T-helper 1 cell treated with Interleukin-12 subunit alpha and Interleukin-12 subunit beta and Interleukin-4 antibody, amounts not matched to agents 30 μg/mL and 1 μg/mL, for 36 hours (primary cell): ENCODE measurements around the gene SEC11C.

Experiments used
- H3K27ac Mint-ChIP-seq: one replicate; pipeline ENCODE4 v1.8.0; 2021; ENCODE audit warnings: mild to moderate bottlenecking, mixed read lengths
- H3K27me3 Mint-ChIP-seq: one replicate; pipeline ENCODE4 v1.8.0; 2021; ENCODE audit warnings: low read depth, mixed read lengths
- H3K36me3 Mint-ChIP-seq: one replicate; pipeline ENCODE4 v1.8.0; 2021; ENCODE audit warnings: low read depth, mixed read lengths
- H3K4me1 Mint-ChIP-seq: one replicate; pipeline ENCODE4 v1.8.0; 2021; ENCODE audit warnings: low read depth, mixed read lengths
- H3K4me3 Mint-ChIP-seq: one replicate; pipeline ENCODE4 v1.8.0; 2021; ENCODE audit warnings: mild to moderate bottlenecking, moderate library complexity, mixed read lengths
- H3K9me3 Mint-ChIP-seq: one replicate; pipeline ENCODE4 v1.8.0; 2021; ENCODE audit warnings: mixed read lengths

Gene SEC11C

DNA sequence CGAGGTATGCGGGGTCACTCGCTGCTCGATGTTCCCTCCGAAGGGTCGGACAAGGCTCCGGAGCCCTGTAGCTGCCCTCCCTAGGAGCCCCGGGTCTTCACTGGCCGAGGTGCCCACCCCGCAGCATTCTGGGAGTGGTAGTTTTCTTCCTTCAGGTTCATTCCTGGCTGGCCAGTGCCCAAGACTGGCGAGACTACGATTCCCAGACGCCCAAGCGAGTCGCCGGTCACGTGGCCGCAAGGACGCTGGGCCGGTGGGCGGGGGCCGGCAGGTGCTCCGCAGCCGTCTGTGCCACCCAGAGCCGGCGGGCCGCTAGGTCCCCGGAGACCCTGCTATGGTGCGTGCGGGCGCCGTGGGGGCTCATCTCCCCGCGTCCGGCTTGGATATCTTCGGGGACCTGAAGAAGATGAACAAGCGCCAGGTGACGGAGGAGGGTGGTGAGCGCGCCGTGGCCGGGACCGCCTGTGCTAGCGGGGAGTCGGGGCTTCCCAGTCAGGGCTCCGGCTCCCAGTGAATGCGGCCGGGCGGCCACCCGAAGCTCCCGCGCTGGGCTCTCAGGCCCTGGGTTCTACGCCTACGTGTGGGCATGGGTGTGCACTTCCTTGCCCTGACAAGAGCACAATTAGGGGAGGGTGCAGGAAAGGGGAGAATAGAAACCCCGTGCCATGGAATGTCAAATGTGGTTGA, at the start of gene SEC11C:
Gene SEC11C, plus strand, starts transcription at position 270 of the 687 bp plus-strand sequence. Its CDS starts 65 bp downstream, at position 335.
- Mint-ChIP-seq H3K27me3 (peaks cover 17% of the 10 kb centered on the region), H3K4me1 (peaks cover 38% of the 10 kb centered on the region), H3K4me3 (peak within 1 kb of the TSS; percentile 94), H3K27ac (peak within 1 kb of the TSS; percentile 99), H3K9me3 (no peaks in the 10 kb centered on the region), H3K36me3 (no peaks in the 10 kb centered on the region)

DNA sequence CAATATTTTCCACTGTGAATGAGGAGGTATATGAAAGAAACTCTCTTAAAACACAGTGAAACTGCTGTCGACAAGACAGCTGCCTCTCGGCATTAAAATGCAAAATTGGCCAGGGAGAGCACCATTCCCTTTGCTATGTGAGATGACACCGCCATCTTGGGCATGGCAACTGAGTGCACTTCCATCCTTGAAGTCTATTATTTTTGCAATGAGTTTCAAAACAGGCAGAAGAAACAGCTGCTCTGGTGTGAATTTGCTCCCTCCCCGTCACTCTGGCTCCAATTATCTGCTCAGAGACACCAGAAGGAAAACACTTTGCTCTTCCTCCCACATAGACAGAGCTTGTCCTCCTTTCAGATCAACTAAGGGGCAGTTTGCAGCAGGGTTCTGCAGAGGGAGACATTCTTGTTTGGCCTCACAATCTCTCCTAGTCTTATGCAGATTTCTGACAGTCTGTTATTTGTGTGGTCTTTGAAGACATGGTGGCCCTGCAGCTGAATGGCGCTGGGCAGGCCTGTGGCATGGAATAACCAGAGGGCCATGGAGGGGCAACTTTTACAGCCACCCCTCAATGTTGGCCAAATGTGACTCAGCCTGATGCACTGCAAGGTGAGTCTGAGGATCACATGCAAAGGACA, 48.6 kb upstream of the SEC11C start:
- H3K27ac Mint-ChIP-seq: no peak overlapping the region
- no peaks in the 10 kb centered on the region for H3K4me1 Mint-ChIP-seq
- H3K4me3 Mint-ChIP-seq: no peak overlapping the region
- H3K27me3 Mint-ChIP-seq: peaks cover 16% of the 10 kb centered on the region
- no peaks in the 10 kb centered on the region for H3K9me3 Mint-ChIP-seq
- no peaks in the 10 kb centered on the region for H3K36me3 Mint-ChIP-seq

- no peak overlapping the region for H3K4me3 Mint-ChIP-seq
- H3K27ac Mint-ChIP-seq: no peak overlapping the region
- peaks cover 17% of the 10 kb centered on the region for H3K27me3 Mint-ChIP-seq
- H3K36me3 Mint-ChIP-seq: no peaks in the 10 kb centered on the region
- H3K4me1 Mint-ChIP-seq: no peaks in the 10 kb centered on the region
- no peaks in the 10 kb centered on the region for H3K9me3 Mint-ChIP-seq
Observed at GRCh38 chr18:59093668-59094067, 46.0 kb upstream of the SEC11C start.

- H3K27me3 Mint-ChIP-seq: peaks cover 17% of the 10 kb centered on the region
- H3K36me3 Mint-ChIP-seq: no peaks in the 10 kb centered on the region
- no peak overlapping the region for H3K4me3 Mint-ChIP-seq
- no peaks in the 10 kb centered on the region for H3K4me1 Mint-ChIP-seq
- no peaks in the 10 kb centered on the region for H3K9me3 Mint-ChIP-seq
- H3K27ac Mint-ChIP-seq: no peak overlapping the region
Observed at GRCh38 chr18:59094569-59094968, 45.1 kb upstream of the SEC11C start.

DNA sequence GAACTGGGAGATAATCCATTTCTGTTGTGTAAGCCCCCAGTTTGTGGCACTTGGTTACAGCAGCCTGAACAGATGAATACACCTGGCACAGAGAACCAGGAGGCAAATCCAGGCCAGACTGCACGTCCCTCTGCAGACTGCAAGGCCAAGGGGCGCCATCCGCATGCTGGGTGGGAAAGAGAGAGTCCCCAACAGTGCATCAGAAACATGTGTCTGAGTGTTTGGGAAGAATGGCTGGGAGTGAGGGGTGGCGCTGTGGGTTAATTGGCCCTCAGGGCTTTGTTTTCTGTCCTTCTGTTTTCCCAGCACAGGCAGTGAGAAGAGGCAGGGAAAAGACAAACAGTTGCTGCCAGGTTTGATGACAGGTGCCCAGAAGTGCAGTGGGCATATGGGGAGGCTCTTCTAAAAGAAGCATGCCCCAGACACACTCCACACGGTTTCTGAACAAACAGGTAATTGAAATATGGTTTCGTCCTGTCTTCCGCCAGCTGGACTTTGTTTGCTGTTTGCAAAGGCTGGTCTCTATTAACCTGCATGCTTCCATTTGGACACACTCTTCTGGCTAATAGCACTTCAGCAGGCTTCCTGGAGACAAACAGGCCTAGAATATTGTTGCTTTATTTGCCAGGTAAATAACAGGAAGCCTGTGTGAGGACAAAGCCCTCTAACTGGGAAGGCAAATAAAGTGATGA, 43.4 kb upstream of the SEC11C start:
- Mint-ChIP-seq H3K36me3 (no peaks in the 10 kb centered on the region), H3K4me1 (no peaks in the 10 kb centered on the region), H3K9me3 (no peaks in the 10 kb centered on the region), H3K27me3 (peaks cover 25% of the 10 kb centered on the region), H3K27ac (no peak overlapping the region), H3K4me3 (no peak overlapping the region)

DNA sequence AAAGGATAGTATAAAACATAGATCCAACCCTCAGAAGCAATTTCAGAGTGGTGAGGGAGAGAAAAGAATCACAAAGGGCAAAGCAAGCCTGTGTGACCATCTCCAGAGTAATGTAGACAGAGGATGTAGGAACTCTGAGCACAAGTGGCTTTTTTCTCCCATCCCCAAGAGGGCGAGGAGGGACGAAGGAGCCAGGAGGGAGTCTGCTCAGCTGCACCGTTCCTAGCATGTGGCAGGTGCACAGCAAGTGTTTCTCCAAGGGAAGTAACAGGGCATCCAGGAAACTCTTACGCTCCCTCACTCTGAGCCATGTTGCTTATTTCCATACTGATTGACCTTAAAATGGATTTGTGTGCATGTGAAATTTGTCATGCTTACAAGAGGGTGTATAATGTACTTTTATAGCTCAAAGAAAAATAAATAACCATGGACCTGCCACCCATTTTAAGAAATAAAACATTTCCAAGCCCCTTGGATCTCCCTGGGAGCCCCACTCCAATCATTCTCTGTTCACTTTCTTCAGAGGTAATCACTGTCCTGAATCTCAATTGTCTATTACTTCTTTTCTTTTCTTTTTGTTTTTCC, 37.8 kb upstream of the SEC11C start:
- Mint-ChIP-seq H3K27ac (no peak overlapping the region), H3K27me3 (peaks cover 36% of the 10 kb centered on the region), H3K9me3 (no peaks in the 10 kb centered on the region), H3K4me1 (no peaks in the 10 kb centered on the region), H3K4me3 (no peak overlapping the region), H3K36me3 (no peaks in the 10 kb centered on the region)

- Mint-ChIP-seq H3K36me3 (no peaks in the 10 kb centered on the region), H3K27ac (no peak overlapping the region), H3K27me3 (peaks cover 51% of the 10 kb centered on the region), H3K4me1 (no peaks in the 10 kb centered on the region), H3K9me3 (no peaks in the 10 kb centered on the region), H3K4me3 (no peak overlapping the region)
Observed at GRCh38 chr18:59109375-59109774, 30.3 kb upstream of the SEC11C start.

GRCh38 chr18:59114160-59114559, 25.5 kb upstream of the SEC11C start:
- peaks cover 34% of the 10 kb centered on the region for H3K27me3 Mint-ChIP-seq
- no peaks in the 10 kb centered on the region for H3K9me3 Mint-ChIP-seq
- H3K36me3 Mint-ChIP-seq: no peaks in the 10 kb centered on the region
- H3K4me1 Mint-ChIP-seq: no peaks in the 10 kb centered on the region
- H3K4me3 Mint-ChIP-seq: no peak overlapping the region
- no peak overlapping the region for H3K27ac Mint-ChIP-seq

GRCh38 chr18:59123588-59124369, 15.9 kb upstream of the SEC11C start:
- no peaks in the 10 kb centered on the region for H3K9me3 Mint-ChIP-seq
- peaks cover 2% of the 10 kb centered on the region for H3K4me1 Mint-ChIP-seq
- H3K27me3 Mint-ChIP-seq: peaks cover 41% of the 10 kb centered on the region
- no peak overlapping the region for H3K4me3 Mint-ChIP-seq
- no peaks in the 10 kb centered on the region for H3K36me3 Mint-ChIP-seq
- no peak overlapping the region for H3K27ac Mint-ChIP-seq

DNA sequence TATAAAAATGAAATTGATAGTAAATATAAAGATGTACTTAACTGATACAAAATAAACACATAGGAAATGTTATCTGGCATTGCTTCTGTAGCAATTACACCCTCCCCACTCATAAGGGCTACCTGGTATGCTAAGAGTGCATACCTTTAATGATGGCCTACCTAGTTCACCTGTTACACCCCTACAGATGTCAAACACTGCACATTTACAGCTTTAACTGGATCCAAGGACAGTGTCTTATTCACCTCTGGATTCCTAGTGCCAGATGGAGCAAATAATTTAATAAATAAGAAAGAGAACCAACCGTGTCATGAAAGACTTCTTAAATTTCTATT, 15.3 kb upstream of the SEC11C start:
- H3K4me3 Mint-ChIP-seq: no peak overlapping the region
- H3K9me3 Mint-ChIP-seq: no peaks in the 10 kb centered on the region
- H3K27me3 Mint-ChIP-seq: peaks cover 45% of the 10 kb centered on the region
- H3K36me3 Mint-ChIP-seq: no peaks in the 10 kb centered on the region
- H3K4me1 Mint-ChIP-seq: peaks cover 2% of the 10 kb centered on the region
- no peak overlapping the region for H3K27ac Mint-ChIP-seq

- Mint-ChIP-seq H3K9me3 (no peaks in the 10 kb centered on the region), H3K4me1 (peaks cover 2% of the 10 kb centered on the region), H3K4me3 (no peak overlapping the region), H3K27me3 (peaks cover 59% of the 10 kb centered on the region), H3K36me3 (no peaks in the 10 kb centered on the region), H3K27ac (no peak overlapping the region)
Observed at GRCh38 chr18:59127047-59127446, 12.6 kb upstream of the SEC11C start.

GRCh38 chr18:59129951-59130703, 9.6 kb upstream of the SEC11C start:
- H3K27ac Mint-ChIP-seq: no peak overlapping the region
- no peak overlapping the region for H3K4me3 Mint-ChIP-seq
- H3K4me1 Mint-ChIP-seq: no peaks in the 10 kb centered on the region
- peaks cover 66% of the 10 kb centered on the region for H3K27me3 Mint-ChIP-seq
- H3K36me3 Mint-ChIP-seq: no peaks in the 10 kb centered on the region
- H3K9me3 Mint-ChIP-seq: no peaks in the 10 kb centered on the region

- Mint-ChIP-seq H3K27ac (no peak overlapping the region), H3K4me1 (no peaks in the 10 kb centered on the region), H3K36me3 (no peaks in the 10 kb centered on the region), H3K27me3 (peaks cover 73% of the 10 kb centered on the region), H3K9me3 (no peaks in the 10 kb centered on the region), H3K4me3 (no peak overlapping the region)
Observed at GRCh38 chr18:59132810-59133465, 6.7 kb upstream of the SEC11C start.
